Cerebellar cortex (tissue), 1 donor: ENCODE data around the gene SETSIP.
"Not testable (repeated sequence)": the region's sequence is repeated elsewhere in the genome, so short reads cannot be mapped to it uniquely, and the experiment has no call there.

Experiments used
- DNase-seq: peaks from one replicate; pipeline ENCODE4 v3.0.0-alpha.2; 2015; ENCODE audit warnings: low spot score

Gene SETSIP

GRCh38 chr1:92051948-92052347 lies 23.3 kb downstream of the SETSIP start:
- no peak for DNase-seq

- DNase-seq, result no peak
These were observed 29.3 kb downstream of the SETSIP start for GRCh38 chr1:92045766-92046495.

DNA sequence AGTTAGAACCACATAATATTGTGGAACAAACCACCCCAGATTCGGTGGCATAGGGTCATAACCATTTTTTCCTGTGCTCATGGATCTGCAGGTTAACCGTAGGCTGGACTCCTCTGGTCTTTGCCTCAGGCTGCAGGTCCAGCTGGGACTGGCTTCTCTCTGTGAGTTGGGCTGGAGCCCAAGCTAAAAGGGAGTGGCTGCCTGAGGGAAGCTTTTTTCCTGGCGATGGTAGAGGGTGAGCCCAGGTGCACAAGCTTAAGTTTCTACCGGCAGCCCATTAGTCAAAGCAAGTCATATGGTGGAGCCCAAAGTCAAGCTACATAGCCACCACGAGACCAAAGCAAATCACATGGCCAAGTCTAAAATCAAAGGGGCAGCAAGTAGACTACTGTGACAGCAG lies 31.6 kb downstream of the SETSIP start:
- no peak for DNase-seq

- DNase-seq, result no peak
These were observed 34.2 kb downstream of the SETSIP start for GRCh38 chr1:92040971-92041370.

DNA sequence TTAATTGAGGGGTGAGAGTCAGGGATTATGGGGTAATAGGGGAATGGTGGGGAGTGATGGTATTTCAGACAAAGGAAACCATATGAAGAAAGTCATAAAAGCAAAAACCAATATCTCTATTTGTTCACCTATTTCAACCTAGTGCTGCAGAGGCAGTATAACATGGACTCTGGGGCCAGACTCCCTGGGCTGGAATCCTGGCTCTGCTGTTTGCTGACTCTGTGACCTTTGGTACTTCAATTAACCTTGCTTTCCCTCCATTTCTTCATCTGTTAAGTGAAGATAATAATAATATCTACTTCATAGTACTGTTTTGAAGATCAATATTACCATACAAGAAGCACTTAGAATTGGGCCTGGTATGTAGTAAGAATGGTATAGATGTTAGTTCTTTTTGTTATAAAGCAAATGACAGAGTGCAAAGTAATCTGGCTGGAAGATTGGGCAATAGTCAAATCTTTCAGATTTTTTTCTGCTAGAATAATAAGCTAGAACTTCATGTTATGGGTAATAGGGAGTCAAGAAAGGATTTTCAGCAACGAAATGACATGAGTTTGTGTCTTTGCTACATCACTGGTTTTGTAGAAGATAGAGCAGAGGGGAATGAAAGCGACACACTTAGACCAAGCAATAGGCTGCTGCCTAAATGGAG lies 36.4 kb downstream of the SETSIP start:
- no peak for DNase-seq

- no peak for DNase-seq
These were observed 37.8 kb downstream of the SETSIP start for GRCh38 chr1:92037400-92037799.

GRCh38 chr1:92031281-92032110 lies 43.7 kb downstream of the SETSIP start:
- DNase-seq, result peak; percentile 61

- DNase-seq, result peak; percentile 91
These were observed 44.5 kb downstream of the SETSIP start for GRCh38 chr1:92030656-92031107.

DNA sequence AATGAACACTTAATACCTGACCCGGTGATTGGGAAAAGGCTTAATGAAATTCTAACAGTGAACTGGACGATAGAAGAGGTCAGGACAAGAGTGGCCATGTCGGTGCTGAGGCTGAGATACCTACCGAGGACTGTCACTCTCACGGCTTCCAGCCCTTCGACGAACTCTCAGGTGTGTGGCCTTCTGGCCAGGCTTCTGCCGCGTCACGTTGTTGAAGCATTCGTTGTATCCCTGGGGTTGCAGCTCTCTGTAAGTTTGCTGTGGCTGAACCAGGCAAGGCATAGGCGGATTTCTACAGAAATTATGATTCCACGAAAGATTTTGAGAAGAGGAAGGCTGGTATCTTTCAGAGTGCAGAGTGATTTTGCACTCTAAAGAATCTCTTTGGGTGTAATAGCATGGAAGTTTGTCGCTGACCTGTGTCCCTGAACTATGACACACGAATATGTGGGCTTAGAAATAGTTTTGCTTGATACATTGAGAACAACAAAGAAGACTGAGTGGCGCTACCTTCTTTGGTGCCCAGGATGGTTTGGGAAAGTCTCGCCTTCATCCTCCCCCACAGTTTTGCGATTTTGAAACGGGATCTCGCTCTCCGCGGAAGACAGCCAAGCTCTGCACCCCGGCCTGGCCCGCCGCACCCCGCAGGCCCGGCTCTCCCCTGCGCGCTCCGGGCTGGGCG lies 45.8 kb downstream of the SETSIP start:
- DNase-seq, result peak; percentile 39

- DNase-seq, result no peak
These were observed 48.4 kb downstream of the SETSIP start for GRCh38 chr1:92026806-92027205.

DNA sequence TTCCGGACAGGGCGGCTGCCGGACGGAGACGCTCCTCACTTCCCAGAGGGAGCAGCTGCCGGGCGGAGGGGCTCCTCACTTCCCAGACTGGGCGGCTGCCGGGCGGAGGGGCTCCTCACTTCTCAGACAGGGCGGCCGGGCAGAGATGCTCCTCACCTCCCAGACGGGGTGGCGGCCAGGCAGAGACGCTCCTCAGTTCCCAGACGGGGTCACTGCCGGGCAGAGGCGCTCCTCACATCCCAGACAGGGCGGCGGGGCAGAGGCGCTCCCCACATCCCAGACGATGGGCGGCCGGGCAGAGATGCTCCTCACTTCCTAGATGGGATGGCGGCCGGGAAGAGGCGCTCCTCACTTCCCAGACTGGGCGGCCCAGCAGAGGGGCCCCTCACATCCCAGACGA lies 49.2 kb downstream of the SETSIP start:
- DNase-seq, result not testable (repeated sequence)
